ENCODE measurements around the gene SIN3A. TPM values are rescaled to one million over a fixed set of nuclear protein-coding genes. Genes with fewer than 3 reads are reported as not detected.

Gene SIN3A
- total and polyA plus RNA-seq, 2 of the 8 experiments (the other 6 are each of a cell fraction or from before 2014, with no cell fraction given): 69.5 to 109 TPM

DNA sequence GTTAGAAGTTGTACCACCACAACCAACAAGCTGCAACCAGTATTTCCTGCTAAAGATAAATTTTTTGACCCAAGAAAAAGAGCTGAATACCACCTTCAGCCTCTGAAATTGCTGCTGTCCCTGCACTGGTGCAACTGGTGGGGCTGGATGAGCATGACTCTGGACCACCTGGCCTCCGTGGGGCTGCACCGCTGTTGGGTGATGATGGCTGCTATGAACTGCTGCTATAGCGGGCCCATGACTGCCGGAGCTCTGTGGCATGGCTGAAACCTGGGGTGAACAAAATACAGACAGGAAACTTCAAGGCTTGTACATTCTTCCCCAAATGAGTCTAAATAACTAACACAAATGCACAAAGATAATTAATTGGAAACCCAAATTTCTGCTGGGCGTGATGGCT lies 28.9 kb downstream of the SIN3A start (continued):
- TF ChIP-seq GTF2F1 (IDR thresholded peaks at IDR 0.05; ENCODE audit: borderline replicate concordance, low read depth, low read length) (no peak), GABPA (IDR thresholded peaks at IDR 0.05; ENCODE audit: borderline replicate concordance, insufficient read depth, low read length) (no peak), TAF7 (optimal IDR thresholded peaks at IDR 0.05; ENCODE audit: borderline replicate concordance, low read depth, low read length) (no peak), SIX5 (IDR thresholded peaks at IDR 0.05; ENCODE audit: low read depth, low read length) (no peak)

Data from H1 (cell line).